ACC112 (cell line): ENCODE results near the gene SHB.

Source experiments
- H2AFZ ChIP-seq: fragments of 200-600 bp; sonication (generic); one replicate; pipeline ENCODE4 v1.6.0; 2017; ENCODE audit warnings: antibody characterized with exemption, low read length; ENCODE audit not compliant: unreplicated experiment
- H3K27ac ChIP-seq: fragments of 200-600 bp; sonication (generic); 2 replicates; pipeline ENCODE4 v1.5.1; 2014; ENCODE audit warnings: low read depth, mild to moderate bottlenecking, antibody characterized with exemption, low read length, moderate library complexity
- H3K27me3 ChIP-seq: fragments of 200-600 bp; sonication (generic); 2 replicates; pipeline ENCODE4 v1.6.1; 2014; ENCODE audit warnings: mild to moderate bottlenecking, antibody characterized with exemption, low read length, moderate library complexity, mixed read lengths; ENCODE audit not compliant: insufficient read depth
- H3K36me3 ChIP-seq: fragments of 200-600 bp; sonication (generic); 2 replicates; pipeline ENCODE4 v1.6.1; 2016; ENCODE audit warnings: mild to moderate bottlenecking, antibody characterized with exemption, low read length, moderate library complexity, mixed read lengths; ENCODE audit not compliant: insufficient read depth
- H3K4me1 ChIP-seq: fragments of 200-600 bp; sonication (generic); one replicate; pipeline ENCODE4 v1.6.1; 2016; ENCODE audit warnings: low read length, mixed read lengths; ENCODE audit not compliant: insufficient read depth, unreplicated experiment, control insufficient read depth
- H3K4me3 ChIP-seq: fragments of 200-600 bp; sonication (generic); 2 replicates; pipeline ENCODE4 v1.5.1; 2014; ENCODE audit warnings: mild to moderate bottlenecking, low read depth, low read length
- H3K79me2 ChIP-seq: fragments of 200-600 bp; sonication (generic); one replicate; pipeline ENCODE4 v1.6.0; 2016; ENCODE audit warnings: low read length; ENCODE audit not compliant: control insufficient read depth, unreplicated experiment, insufficient read depth

Gene SHB

DNA sequence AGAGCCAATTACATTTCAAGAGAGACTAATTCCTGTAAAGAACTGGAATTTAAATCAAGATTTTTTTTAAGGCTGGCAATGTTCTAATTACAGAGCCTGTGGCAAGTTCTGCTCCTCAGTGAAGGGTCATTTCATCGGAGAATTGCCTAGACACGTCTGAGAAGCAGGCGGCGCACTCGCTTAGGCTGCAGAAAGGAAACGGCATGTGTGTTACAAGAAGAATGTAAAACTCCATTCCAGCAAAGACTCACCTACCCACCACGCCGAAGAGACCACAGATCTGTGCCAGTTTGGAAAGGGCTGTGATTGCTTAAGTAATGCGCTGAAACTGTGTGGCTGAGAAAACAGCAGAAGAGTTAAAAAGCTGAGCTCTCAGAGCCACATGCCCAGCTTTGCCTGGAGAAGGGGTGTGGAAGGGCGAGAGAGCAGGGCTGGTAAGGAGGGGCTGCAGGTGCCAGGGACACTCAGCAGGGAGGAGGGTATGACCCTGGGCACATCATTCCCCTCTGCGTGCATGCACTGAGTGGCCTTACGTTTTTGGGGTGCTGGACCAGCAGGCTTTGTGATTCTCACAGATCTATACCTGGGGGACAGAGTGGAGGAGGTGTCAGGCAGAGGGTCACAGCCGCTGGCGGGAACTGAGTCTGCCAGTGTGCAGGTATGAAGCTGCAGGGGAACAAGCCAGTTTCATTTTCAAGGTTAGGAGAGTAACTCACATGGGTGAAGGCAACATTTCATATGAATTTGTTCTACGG, 147.3 kb downstream of the SHB start:
- Histone ChIP-seq H3K4me3 (no peak overlapping the region), H3K36me3 (no peaks in the 10 kb centered on the region; the same call in 1 of the 2 replicates), H3K79me2 (peaks cover 7% of the 10 kb centered on the region), H2AFZ (no peak overlapping the region), H3K27ac (no peak overlapping the region), H3K4me1 (peaks cover 11% of the 10 kb centered on the region), H3K27me3 (no peaks in the 10 kb centered on the region)

DNA sequence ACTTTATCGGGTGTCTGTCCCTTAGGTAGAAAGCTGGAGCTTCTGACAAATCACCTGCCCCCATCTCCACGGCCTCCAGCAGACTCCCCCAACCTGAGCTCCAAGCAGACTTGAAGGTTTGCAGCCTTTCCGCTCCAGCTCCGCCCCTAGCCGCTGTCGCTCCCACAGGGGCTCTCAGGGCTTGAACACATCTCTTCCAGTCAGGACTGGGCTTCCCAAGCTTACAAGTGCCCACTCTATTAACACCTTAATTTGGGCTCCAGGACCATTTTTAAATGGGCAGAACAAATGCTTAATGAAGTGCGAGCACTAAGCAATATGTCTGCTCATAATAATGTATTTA, 147.9 kb downstream of the SHB start:
- Histone ChIP-seq H3K4me1 (peaks cover 5% of the 10 kb centered on the region), H3K4me3 (no peak overlapping the region), H3K27ac (no peak overlapping the region), H3K36me3 (no peaks in the 10 kb centered on the region; the same call in 1 of the 2 replicates), H3K27me3 (no peaks in the 10 kb centered on the region), H2AFZ (no peak overlapping the region), H3K79me2 (peaks cover under 1% of the 10 kb centered on the region)

DNA sequence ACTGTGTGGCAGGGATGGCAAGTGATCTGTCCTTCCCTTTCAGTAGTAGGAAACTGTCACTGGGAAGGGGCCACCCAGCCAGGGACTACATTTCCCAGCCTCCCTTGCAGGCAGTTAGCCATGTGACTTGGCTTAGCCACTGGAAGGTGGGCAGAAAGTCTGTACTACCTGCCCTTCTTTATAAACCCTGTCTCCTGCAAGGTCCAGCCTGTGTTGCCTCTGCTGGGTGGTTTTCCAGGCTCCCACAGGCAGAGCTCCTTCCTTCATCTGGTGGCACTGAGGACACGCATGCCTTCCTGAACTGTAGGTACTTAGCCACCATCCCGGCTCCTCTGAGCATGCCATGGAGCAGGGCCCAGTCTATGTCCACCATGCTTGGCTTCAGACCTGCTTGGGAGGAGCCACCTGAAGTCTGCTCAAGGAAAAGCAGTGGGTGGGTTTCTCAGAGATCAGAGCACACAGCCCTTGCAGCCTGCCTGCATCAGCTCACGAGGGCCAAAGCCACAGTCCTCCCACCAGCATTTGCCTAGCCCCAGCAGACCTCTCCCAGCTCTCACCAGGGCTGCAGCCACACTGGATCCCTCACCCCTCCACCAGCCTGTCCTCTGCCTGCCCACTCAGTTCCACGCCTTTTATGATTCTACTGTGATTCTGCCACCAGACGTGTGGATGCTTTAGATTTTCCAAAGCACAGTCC, 148.4 kb downstream of the SHB start:
- no peak overlapping the region for H3K27ac ChIP-seq
- no peaks in the 10 kb centered on the region for H3K4me1 ChIP-seq
- no peaks in the 10 kb centered on the region for H3K79me2 ChIP-seq
- no peaks in the 10 kb centered on the region for H3K27me3 ChIP-seq
- H3K4me3 ChIP-seq = no peak overlapping the region
- H3K36me3 ChIP-seq = no peaks in the 10 kb centered on the region; the same call in 1 of the 2 replicates
- H2AFZ ChIP-seq = no peak overlapping the region

DNA sequence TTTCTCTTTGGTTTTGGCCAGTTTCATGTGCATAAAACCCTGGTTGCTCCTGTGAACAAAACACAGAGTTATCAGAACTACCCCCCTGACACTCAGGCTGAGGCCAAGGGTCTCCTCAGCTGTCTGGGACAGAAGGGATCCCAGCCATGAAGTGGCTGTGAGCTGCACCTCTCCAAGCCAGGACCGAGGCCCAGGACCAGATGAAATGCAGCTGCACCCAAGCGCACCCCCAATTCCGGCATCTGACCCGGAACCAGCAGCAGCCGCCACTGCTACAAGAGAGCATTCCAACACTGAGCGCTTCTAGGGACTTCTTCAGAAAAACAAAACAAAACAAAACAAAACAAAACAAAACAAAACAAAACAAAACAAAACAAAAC, 149.1 kb downstream of the SHB start:
- H2AFZ ChIP-seq = no peak overlapping the region
- no peak overlapping the region for H3K27ac ChIP-seq
- H3K4me3 ChIP-seq = no peak overlapping the region
- H3K27me3 ChIP-seq = no peaks in the 10 kb centered on the region
- H3K4me1 ChIP-seq = no peaks in the 10 kb centered on the region
- no peaks in the 10 kb centered on the region; the same call in 1 of the 2 replicates for H3K36me3 ChIP-seq
- no peaks in the 10 kb centered on the region for H3K79me2 ChIP-seq

DNA sequence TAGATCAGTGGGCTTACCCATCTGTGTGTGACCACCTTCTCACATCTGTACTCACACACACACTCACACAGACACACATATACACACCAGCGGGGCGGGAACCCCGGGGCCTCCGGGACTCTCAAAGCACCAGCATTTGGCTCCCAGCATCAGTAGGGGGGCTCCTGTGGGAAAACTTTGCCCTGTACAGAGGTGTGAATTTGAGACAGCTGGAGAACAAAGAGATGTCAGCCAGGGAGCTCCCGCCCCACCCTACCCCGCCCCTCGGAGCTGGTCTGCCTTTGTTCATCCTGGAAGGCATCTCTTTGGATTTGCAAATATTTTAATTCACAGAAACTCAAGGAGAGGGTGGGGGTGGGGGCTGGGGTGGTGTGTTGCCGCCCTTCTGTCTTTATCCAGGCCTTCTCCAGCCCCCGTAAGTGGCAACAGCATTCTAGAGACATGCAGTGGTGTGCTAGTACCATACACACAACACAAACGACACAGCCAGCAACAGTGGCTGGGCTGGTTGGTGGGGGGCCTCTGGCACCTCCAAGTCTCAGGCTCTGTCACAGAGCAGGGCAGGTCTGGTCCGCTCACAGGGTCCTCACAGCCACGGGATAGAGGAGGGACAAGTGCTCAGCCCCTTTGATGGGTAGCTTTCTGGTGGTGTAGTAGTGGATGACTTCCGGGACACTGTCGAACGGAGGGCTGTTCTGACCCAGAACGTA, 149.6 kb downstream of the SHB start:
- Histone ChIP-seq H3K4me1 (no peaks in the 10 kb centered on the region), H3K79me2 (no peaks in the 10 kb centered on the region), H3K27ac (no peak overlapping the region), H3K27me3 (no peaks in the 10 kb centered on the region), H3K36me3 (no peaks in the 10 kb centered on the region; the same call in 1 of the 2 replicates), H2AFZ (no peak overlapping the region), H3K4me3 (no peak overlapping the region)

DNA sequence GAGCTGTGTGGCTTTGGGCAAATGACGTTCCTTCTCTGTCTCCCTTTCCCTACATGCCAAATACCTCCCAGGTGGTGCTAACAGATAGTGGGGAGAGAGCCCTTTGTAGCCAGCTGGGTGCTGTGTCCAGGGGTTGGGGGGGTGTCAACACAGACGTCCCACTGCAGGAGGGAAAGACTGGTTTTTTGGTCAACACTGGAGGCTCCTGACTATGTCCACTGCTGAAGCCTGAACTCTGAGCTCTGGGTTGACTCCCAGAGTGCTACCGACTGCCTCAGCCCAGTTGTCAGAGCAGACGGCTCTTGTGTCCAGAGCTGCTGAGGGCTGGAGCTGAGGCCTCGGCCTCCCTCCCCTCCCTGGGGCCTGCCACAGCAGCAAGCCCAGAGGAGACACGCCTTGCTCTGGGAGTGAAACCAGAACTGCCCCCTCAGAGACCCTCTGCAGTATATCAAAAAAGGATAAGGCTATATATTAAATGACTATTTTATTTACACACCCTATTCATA, 150.3 kb downstream of the SHB start:
- Histone ChIP-seq H2AFZ (no peak overlapping the region), H3K36me3 (no peaks in the 10 kb centered on the region; the same call in 1 of the 2 replicates), H3K27ac (no peak overlapping the region), H3K4me3 (no peak overlapping the region), H3K4me1 (no peaks in the 10 kb centered on the region), H3K27me3 (no peaks in the 10 kb centered on the region), H3K79me2 (no peaks in the 10 kb centered on the region)

DNA sequence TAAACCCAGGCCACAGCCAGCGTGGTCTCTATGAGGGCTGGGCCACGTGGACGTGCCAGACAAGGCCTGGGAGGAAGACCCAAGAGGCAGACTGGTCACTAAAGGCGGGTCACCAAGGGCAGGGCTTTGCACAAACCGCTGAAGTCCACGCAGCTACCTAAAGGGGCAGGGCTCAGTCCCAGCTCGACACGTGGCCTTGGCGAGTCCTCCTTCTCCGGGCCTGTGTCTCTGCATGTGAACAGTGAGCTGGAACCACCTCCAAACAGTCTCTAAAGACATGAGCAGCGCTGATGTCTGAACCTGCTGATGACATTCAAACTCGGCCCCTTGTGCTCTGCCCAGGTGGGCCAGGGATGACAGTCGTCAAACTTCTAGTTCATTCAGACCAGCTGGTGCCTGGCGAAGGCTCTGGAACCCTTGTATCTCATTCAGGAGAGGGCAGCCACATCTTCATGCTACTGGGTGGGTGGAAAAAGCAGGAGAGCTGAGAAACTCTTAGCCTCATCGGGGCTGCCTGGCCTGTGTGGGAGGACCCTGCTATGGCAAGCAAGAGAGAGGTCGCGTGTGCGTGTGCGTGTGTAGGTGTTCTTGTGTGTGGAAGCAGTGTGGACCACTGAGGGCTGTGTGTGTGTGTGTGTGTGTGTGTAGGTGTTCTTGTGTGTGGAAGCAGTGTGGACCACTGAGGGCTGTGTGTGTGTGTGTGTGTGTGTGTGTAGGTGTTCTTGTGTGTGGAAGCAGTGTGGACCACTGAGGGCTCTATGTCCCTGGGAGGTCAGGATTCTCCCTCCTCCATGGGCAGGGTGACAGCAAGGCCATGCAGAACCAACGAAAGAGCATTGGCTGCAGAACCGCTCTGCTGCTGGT, 151.0 kb downstream of the SHB start:
- Histone ChIP-seq H2AFZ (no peak overlapping the region), H3K4me1 (no peaks in the 10 kb centered on the region), H3K27ac (no peak overlapping the region)

DNA sequence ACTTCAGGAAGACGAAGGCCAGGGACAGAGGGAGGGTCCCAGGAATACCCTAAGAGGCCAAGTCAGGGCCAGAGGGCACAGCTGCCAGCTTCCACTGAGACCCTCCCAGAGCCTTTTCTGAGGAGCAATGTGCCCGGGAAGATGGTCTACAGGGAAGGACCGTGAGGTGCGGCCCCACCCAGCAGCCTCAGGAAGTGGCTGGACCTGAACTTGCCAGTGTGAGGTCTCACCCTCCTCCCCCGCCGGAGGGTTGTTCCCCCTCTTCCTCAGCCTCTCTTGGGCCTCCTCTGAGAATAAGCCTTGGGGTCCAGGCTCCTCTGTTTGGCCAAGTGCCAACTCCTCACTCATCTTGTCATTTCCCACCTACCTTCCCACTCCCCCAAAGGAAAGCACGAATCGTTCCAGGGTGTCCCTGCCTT, 151.7 kb downstream of the SHB start:
- no peaks in the 10 kb centered on the region; the same call in 1 of the 2 replicates for H3K36me3 ChIP-seq
- H2AFZ ChIP-seq = no peak overlapping the region
- H3K4me3 ChIP-seq = no peak overlapping the region
- H3K79me2 ChIP-seq = no peaks in the 10 kb centered on the region
- no peaks in the 10 kb centered on the region for H3K4me1 ChIP-seq
- no peaks in the 10 kb centered on the region for H3K27me3 ChIP-seq
- H3K27ac ChIP-seq = no peak overlapping the region

More for the DNA sequence above, 151.0 kb downstream of the SHB start:
- no peak overlapping the region for H3K4me3 ChIP-seq
- H3K79me2 ChIP-seq = no peaks in the 10 kb centered on the region
- H3K27me3 ChIP-seq = no peaks in the 10 kb centered on the region
- H3K36me3 ChIP-seq = no peaks in the 10 kb centered on the region; the same call in 1 of the 2 replicates

DNA sequence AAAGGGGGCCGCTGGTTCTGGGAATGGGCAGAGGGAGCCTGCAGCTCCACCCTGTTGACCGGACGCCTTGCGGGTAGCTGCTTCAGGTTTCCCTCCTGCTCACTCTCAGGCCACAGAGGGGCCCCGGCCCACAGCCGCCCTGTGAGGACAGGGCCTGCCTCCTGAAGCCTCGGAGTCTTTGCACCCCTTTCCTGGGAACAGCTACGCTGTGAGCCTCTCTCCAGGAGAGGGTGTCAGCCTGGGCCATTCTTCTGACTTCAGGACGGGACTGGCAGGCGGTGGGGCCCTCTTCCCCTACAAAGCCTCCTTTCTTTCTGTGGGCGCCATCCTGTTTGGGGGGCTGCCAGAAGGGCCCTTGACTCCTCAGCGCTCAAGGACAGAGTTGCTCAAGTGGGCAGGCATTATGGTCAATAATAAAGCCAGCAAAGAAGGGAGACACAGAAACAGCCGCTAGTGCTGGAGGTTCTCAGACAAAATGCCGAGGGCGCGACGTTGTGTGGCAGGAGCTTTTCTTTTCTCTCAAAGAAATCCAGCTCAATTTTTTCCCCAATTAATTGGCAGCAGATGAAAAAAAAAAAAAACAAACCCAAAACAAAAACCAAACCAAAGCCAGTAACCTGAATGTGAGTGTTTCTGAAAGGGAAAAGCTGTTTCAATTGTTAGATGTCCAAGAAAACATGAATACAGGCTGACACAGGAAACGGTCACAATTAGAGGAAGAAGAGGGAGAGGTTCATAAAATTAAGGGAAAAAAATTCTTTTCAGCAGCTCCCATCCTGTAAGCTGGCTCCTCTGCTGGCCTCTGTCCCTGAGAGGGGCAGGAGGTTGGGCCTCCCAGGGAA, 152.3 kb downstream of the SHB start:
- H3K4me1 ChIP-seq = no peaks in the 10 kb centered on the region
- H3K27ac ChIP-seq = no peak overlapping the region

More for the DNA sequence above, 152.3 kb downstream of the SHB start:
- H3K4me3 ChIP-seq = no peak overlapping the region
- H3K27me3 ChIP-seq = no peaks in the 10 kb centered on the region
- no peaks in the 10 kb centered on the region; the same call in 1 of the 2 replicates for H3K36me3 ChIP-seq
- no peaks in the 10 kb centered on the region for H3K79me2 ChIP-seq
- H2AFZ ChIP-seq = no peak overlapping the region
